ENCODE measurements around the gene PDK3.

The PDK3 gene

DNA sequence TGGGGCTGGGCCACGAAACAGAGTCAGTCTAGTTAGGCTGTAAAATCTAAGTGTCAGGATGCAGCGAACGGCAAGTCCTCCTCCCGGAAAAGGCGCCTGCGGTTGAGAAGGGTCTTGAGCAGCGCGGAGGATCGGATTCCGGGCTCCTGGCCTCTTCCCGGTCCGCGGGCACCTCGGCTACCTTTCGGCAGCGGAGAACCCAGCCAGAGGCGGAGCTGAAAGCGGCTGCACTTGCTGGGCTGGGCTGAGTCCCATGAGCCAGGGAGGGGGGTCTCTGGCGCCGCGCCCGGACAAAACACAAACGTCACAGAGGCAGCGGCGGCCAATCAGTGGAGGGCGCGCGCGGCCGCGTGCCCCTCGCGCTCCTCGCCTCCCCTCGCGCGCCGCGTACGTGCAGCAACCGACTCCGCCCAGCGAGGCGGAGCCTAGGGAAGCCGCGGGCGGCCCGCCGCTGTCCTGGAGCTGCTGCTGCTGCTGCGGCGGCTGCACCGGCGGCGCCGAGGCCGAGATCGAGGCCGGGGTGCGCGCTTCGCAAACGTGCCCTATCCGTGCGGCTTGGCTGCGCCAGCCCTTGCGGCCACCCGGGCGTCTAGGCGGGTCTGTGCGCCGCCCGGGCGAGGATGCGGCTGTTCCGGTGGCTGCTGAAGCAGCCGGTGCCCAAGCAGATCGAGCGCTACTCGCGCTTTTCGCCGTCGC, at the start of gene PDK3:
PDK3 (plus strand) TSS at position 451 of the 696 bp plus-strand sequence; CDS start at position 621, 170 bp downstream.
- peak; percentile 66 to 78 for DNase-seq

DNA sequence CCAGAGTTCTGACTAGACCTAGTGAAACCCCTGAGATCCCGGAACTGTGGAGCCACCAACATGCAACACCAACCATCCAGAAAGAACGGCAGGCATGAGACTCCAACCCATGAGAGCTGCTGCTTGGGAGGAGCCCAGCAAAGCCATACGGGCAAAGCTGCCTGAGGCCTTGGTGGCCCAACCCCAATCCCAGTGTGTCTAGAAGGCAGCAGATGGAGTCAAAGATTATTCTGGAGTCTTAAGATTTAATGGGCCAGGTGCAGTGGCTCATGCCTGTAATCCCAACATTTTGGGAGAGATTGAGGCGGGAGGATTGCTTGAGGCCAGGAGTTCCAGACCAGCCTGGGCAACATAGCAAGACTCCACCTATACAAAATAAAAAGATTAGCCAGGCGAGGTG, 49.2 kb upstream of the PDK3 start:
- DNase-seq, result no peak

DNA sequence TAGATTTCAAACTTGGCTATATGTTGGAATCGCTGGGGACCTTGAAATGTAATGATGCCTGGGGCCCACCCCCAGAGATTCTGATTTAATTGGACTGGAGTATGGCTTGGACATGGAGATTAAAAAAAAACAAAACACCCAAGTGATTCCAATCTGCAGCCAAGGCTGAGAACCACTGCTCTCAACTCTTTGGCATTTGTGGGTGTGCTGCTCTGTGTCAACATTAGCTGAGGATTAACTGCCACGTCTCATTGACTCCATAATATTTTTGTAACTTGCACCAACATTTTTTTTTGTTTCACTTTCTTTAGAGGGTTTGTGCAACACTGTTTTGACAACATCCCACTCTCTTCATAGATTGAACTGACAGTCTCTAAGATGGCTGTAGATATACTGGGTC, 41.1 kb upstream of the PDK3 start:
- no peak for DNase-seq

DNA sequence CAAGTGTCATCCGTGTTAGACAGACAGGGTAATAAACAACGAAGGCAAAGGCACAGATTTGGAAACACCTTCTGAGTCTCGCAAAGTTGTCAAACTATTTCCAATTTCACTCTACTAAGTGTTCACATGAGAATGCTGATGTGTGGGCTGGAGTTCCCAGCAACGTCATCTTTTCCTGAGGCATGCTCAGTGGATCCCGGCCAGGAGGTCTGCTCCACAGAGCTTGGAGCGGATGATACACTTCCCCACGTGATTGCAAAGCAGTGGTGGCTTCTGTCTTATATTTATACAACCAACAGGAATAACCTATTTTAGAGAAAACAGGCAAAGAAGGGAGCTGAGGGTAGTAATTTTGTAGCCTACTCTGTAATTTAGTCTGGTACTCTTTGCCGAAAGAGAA, 40.1 kb upstream of the PDK3 start:
- DNase-seq, result no peak

DNA sequence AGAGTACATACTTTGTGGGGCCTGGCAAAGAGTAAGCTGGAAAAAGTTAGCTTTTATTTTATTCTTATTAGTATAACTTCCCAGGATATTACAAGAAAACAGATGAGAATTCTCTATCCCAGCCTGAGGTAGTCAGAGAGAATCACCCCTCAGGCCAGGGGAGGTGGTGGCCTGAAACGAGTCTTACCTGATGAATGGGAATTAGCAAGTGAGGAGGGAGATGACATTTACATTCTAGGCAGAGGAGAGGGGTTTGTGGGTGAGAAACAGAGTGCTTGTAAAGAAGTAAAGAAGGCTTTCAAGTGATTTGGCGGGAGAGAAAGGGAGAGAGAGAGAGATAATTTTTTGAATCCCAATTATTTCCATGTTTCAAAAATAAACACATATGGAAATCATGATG, 39.3 kb upstream of the PDK3 start:
- DNase-seq, result no peak

DNA sequence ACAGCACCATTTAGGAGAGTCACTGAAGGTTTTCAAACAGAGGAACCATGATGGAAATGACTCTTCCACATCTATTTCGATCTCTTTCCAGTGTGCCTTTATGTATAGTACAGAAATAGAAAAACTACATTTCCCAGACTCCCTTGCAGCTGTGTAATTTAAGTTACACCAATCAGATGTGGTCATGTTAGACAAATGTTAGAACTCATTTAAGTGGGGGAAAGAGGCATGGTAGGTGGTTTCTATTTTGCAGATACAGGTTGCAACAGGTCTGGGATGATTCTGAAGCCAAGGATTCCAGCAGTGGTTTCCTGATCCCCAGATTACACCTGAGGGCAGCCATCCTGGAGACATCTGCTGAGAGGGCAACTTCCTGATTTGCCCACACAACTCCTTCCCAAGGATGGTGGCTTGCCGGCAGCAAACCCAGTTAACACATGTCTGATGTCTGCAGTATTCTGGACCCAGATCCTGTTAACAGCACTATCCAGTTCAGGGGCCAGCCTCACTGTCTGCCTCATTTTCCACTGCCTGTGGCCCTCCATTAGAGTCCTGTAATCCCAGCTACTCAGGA, 38.7 kb upstream of the PDK3 start:
- DNase-seq, result no peak

DNA sequence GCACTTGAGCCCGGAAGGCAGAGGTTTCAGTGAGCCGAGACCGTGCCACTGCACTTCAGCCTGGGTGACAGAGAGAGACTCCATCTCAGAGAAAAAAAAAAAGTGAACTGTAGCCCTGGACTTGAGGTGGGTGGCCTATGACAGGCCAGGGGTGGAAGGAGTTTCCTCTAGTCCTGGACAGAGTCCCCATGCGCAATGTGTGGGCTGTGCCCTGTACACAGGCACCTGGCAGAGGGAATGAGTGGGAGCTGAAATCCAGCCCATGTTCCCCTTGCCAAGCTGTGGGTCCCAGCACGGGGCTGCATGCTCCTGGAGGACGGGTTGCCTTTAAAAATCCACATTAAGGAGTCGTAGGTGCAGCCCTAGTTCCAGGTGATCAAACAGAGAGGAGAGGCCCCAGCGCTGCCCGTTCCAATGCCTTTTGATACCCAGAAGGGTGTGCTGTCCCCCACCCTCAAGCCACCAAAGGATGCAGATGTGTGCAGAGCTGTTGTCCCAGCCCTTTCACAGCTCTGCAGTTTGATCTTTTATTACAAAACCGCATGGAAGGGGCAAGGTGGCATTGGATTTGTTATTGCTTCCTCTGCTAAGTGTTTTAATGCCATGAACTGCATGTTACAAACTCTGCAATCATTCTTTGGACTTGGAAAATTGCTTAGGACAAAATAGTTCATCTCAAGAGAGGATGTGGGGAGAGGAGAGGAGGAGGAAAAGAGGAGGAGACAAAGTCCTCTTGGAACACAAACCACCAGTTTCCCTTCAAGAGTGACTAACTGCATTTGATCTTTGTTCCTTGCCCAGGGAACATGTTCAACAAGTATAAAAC, 38.0 kb upstream of the PDK3 start:
- no peak for DNase-seq

DNA sequence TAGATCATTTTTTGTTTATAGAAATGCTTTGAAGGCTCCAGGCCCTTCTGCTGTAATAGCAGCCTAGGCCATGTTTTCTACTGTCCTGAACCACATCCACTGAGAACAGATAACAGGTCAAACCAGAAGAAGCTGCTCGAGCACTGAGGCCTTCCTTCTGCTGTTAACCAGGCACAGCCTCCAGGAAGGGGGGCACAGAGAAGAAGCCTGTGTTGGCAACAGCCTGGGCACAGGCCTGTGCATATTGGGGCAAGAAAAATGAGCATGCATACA, 37.4 kb upstream of the PDK3 start:
- no peak for DNase-seq

DNA sequence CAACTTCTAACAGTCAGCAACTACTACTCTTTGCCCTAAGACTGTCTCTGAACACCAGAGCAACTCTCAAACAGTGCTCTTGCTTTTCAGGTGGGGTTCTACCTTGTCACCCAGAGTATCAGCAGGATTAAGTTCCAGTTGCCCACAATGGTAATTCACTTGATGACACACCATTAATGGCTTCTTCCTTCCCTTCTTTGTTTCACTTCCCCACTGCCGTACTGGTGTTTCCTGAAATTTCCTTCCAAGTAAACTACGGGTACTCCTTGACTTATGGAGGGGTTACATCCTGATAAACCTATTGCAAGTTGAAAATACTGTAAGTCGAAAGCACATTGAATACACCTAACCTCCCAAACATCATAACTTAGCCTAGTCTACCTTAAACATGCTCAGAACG, 36.6 kb upstream of the PDK3 start:
- no peak for DNase-seq

DNA sequence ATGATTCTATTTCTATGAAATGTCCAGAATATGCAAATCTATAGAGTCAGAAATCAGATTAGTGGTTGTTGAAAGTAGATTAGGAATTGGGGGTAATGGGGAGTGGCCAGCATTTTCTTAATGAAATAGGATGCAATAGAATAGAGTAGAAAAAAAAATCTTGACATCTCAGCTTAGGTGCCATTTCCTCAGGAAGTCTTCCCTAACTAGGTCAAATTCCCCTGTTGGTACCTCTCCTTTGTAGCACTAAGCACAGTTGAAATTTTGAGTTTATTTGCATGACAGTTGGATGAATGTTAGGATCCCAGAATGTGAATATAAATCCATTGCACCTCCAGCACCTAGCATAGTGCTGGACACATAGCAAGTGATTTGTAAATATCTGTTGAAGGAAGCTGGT, 30.0 kb upstream of the PDK3 start:
- no peak for DNase-seq

DNA sequence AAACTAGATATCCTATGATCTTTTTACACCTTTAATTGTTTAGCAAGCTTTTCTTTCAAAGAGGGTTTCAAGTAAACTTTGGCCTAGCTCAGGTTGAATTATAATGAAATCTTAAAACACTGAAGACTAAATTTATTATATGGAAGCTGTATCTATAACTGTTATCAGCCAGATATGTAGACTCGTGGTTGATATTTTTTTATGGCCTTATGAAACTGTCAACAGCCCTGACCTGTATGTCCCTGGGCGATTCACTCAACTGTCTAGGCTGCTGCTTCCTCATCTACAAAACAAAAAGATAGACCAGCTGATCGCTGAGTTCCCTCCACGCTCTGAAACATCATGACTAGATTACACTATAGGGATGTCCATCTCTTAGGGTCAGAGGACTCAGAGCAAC, 21.2 kb upstream of the PDK3 start:
- DNase-seq, result no peak

DNA sequence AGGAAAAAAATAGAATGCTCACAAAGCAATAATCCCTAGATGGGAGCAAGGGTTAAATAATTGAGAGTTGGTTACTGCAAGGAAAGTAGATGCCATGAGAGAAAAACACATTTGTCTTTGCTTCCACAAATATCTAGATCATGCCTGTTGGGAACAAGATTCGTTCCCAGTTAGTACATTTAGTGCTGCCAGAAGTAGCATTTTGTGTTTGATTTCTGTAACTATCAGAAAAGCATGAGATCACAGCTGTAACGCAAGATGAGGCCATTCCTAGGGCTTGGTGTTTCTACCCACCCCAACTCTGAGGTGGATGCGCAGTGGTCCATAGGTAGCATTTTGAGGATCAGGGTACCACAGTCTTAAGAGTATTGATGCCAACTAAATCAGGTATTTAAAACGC, 20.4 kb upstream of the PDK3 start:
- DNase-seq, result no peak

DNA sequence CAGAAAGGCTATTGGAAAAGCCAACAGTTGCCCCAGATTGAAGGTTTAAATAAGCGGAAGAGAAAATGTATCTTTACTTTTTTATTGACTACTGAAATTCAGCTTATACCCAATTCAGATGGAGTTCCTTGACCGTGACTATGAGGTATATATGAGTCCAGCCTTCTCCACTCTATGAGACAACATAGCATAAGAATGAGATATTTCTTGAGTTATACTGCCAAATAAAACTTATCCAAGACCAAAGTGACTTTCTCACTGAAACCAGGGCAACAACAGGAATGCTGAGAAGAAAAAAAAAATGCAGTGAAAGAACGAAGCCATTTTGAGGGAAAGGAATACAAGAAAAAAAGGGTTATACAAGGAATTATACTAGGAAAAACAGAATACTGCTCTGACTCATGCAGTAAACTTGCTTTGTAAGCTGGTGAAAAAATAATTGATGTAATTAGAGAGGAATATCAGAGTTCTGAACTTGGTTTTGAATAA, 16.3 kb upstream of the PDK3 start:
- no peak for DNase-seq

DNA sequence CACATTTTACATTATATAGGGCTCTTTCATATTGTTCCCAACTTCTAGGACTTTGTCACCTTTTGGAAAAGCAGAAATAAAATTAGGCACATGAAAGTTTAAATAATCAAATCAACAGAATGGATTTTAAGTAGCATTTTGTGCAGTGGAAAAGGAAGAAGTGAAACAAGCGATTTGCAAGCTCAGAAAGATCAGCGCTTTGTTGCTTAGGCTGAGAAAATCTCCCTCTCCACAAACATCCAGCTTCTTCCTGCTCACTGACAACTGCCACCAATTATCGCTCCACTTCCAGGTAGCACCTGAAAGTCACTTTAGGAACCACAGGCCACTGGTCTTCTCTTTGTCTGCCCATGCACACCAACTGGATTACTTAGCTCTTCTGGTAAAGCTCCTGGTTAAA, 2.0 kb upstream of the PDK3 start:
- no peak for DNase-seq

DNA sequence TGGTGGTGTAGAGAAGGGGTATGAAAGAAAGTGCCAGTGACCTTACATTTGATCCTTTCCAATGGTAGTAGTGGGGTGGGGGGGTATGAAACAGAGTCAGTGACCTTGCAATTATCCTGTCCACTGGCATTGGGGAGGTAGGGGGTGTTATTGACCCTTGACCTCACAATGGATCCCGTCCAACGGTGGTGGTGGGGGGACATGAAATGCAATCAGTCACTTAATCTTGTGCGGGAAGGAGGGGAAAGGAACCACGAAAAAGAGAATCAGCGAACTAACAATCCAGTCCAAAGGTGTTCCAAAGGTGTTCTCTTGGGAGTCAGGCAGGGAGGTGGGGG, 619 bp upstream of the PDK3 start:
- no peak for DNase-seq

DNA sequence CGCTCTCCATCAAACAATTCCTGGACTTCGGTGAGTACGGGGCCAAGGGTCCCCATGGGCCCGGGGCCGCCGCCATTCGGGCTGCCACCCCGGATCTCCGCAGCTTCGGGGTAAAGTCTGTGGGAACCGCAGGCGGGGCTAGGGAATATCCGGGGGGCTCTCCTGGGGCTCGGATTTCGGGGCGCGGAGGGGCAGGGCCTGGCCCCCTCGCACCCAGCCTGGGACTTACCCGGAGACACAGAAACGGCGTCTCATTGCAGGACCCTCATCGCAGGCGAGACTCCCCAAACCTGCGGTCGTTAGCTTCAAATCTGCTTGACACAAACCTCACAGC, 413 bp downstream of the PDK3 start:
- DNase-seq, result no peak

DNA sequence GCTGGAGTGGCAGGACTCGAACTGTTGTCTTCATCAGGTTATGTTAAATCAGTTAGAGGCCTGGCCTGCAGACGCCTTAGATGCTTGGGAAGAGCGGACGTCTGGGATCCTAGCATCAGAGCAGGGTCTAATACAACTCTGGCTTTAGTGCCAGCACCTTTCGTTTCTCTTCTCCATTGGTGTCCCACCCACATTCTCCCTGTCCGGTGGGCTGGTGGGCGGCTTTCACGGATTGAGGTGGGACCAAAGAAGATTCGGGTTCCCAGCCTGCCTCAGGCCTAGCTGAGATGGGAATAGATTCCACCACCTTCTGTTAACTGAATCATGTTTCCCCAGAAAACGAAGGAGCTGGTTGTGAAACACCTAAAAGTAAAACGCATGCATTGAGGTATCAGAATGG, 939 bp downstream of the PDK3 start:
- DNase-seq, result no peak

DNA sequence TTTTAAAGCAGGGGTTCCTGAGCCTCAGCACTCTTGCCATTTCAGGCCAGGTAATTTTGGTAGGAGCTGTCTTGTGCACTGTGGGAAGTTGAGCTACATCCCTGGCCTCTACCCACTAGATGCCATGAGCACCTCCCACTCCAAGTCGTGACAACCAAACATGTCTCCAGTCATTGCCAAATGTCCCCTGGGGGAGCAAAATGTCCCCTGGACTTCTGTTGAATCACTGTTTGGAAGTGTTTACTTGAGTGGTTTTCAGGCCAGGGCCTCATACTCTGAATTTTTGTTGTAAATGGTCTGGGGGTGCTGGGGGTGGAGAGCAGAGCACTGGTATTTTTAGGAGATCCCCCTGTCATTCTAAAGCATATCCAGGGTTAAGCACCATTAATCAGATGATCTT, 3.2 kb downstream of the PDK3 start:
- no peak for DNase-seq

DNA sequence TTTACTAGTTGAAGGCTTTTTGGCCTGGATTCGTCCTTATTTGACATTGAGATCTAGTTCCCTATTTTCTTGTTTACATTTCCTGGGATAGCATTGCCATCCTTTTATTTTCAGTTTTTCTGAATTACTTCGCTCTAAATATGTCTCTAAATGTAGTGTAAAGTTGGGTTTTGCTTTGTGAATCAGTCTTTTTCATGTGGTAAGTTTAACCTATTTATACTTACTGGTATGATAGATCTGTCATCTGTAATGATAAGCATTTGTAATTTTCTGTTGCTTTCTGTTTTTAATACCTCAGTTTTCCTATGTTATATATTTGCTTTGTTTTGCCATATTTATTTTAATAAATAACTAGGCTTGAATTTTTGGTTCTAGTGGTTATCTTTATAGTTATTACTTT, 6.7 kb downstream of the PDK3 start:
- no peak for DNase-seq

DNA sequence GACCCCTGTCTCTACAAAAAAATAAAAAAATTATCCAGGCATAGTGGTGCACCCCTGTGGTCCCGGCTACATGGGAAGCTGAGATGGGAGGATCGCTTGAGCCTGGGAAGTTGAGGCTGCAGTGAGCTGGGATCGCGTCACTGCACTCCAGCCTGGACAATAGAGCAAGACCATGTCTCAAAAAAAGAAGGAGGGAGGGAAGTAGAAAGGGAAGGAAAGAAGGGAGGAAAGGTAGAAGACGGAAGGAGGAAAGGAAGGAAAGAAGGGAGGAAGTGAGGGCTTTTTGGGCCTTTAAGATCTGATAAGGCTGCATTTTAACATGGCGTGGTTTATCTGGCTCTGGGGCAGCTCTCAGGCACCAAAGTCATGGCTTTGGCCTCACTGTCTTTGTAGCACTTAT, 10.4 kb downstream of the PDK3 start:
- no peak for DNase-seq

DNA sequence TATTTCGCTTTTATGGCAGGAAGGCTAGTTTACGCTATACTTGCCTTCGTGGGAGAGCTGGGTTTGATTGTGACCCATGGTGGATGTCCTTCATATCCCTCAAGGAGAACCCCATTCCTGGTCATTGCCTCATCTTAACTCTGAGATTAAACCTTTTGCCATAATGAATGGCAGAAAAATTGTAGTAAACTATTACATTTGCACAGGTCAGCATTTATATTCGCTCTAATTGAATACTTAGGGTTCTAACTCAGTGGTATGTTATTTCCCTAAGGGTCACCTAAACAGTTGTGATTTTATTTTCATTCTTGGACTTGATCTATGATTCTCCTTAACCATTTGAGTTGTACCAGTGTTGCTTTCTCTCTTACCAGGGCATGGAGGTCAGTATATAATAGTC, 13.4 kb downstream of the PDK3 start:
- no peak for DNase-seq

DNA sequence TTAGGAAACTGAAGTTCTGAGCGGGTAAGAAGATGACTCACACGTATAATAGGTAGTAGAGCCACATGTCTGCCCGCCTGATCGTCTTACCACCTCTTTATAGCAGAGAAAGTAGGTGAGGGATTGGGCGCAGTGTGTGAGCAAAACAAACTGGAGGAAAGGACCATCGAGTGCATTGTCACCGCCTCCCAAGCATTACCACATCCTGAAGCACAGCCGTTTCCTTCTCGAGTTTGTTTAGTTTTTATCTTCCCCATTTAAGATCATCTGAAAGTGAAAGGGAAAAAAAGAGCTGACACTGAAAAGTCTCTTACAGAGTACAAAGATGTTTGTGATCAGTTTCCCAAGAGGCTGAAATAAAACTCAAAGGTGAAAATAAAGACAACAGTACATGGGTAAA, 14.8 kb downstream of the PDK3 start:
- DNase-seq, result no peak

DNA sequence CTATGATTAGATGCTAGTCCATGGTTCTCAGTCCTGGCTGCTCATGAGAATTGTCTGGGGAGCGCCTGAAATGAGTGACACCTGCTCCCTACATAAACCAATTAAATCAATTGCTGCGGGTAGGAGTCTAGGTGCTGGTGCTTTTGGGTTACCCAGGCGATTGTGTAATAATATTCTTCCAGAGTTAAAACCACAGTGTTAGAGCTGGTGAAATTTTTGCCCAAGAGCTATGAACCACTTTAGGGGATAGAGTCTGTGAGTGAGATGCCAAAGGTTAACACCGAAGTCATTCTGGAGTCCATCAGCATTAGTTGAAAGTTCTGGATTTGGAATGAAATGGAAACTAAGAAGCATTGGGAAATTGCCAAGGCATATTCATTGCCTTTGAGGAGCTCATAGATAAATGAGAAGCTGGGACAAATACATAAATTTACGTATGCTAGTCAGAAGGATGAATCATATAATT, 15.3 kb downstream of the PDK3 start:
- DNase-seq, result no peak

DNA sequence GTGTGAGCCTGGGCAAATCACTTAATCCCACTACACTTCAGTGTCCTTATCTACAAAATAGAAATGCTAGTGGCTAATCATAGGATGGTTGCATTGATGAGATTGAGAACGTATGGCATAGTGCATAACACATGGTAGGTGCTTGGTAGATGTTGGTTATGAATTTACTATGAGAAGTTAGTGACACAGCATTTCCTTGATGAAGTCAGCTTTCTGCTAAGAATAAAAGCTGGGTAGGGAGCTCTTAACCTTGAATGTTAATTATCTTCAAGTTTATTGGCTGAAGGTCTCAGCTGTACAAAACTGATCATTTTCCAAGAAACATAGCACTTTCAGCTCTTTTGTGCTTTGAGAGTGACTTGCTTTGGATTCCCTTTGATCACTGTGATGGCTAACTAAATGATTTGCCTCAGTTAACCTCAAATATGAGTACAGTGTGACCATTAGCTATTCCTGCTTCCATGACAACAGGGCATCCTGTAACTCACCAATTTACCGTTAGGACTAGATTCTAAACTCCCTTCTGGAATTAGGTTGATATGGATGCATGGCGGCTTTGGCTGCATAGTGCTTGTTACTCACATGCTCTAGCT, 17.8 kb downstream of the PDK3 start:
- DNase-seq, result no peak
